SK-N-MC (cell line): ENCODE data around the gene ALG9.

ENCODE experiments used
- EZH2 ChIP-seq: fragments of 200-600 bp; sonication (generic); IDR thresholded peaks from one replicate; pipeline ENCODE4 v1.6.1; 2017; ENCODE audit warnings: antibody characterized with exemption
- POLR2AphosphoS5 ChIP-seq: IDR thresholded peaks from 2 replicates; pipeline ENCODE4 v1.6.1; 2012; ENCODE audit warnings: mild to moderate bottlenecking, low read depth, low read length, borderline replicate concordance

DNA sequence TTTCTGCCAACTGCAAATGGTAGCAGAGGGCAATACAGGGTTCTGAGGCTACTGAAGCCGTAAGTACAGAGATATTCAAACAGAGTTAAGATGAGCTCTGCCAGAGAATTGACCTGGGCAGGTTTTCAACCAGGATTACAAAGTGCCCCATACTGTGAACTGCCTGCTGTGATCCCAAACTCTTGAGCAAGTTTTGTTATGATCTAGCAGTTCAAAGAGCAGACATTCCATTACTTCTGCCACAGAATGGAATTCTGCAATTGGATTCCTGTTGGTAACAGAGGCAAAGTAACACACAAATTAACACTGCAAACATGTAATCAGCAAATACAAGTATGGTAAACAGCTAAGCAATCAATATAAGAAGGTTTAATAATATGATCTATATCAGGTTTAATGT, 31.2 kb downstream of the ALG9 start:
- TF ChIP-seq EZH2 = no peak
- no peak for TF ChIP-seq POLR2AphosphoS5
